T-helper 1 cell treated with Interleukin-12 subunit alpha and Interleukin-12 subunit beta and Interleukin-4 antibody, amounts not matched to agents 30 ng/mL and 1 ng/mL, for 36 hours (primary cell): ENCODE measurements around the gene SLC49A4. TPM values are rescaled to one million over a fixed set of nuclear protein-coding genes. Genes with fewer than 3 reads are reported as not detected.

Experiments used
- intact Hi-C: fragments of 100-400 bp; cut with micrococcal nuclease; formaldehyde crosslinking; loops from one replicate; pipeline ENCODE4 v1.15.1; 2024
- total RNA-seq: library from RNA; stranded (reverse); gene quantifications from 2 replicates; pipeline ENCODE4 v1.2.3, GENCODE V29; 2022

SLC49A4 gene
- total RNA-seq, 1 donor from 2014 or later = 3.4 TPM

GRCh38 chr3:122926322-122926721, 131.5 kb downstream of the SLC49A4 start:
- intact Hi-C loops = no loop called here

DNA sequence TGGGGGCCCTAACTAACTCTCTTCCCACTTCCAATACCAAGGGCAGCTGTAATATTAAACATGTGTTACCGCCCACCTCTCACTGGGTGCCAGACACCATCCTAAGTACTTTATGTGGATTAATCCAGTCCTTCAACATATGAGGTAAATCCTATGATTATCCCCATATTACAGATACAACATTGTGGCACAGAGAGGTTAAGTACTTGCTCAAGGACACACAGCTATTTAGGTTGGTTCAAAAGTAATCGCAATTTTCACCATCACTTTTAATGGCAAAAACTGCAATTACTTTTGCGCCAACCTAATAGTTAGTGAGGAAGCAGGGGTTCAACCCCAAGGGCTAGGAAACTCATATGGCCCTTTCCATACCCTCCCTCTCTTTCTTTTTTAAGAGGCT, 131.9 kb downstream of the SLC49A4 start:
- intact Hi-C loops = no loop called here

DNA sequence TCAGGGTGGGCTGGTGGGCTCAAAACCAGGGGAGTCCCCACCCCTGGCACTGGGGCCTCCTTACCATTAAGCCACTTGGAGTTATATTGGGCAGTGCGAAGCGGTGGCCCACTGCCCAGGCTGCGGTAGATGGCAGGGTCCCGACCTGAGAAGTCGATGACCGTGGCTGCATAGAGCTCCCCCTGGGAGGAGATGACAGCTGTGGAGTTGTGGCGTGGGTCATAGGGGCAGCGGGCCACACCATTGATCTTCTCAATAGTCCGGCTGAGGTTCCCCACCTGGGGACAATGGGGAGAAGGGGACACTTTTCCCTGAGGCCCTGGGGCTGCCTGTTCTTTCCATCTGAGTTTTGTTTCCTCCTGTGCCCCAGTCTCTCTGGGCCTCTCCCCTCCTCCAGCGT, 132.9 kb downstream of the SLC49A4 start:
- intact Hi-C loops = no loop called here

DNA sequence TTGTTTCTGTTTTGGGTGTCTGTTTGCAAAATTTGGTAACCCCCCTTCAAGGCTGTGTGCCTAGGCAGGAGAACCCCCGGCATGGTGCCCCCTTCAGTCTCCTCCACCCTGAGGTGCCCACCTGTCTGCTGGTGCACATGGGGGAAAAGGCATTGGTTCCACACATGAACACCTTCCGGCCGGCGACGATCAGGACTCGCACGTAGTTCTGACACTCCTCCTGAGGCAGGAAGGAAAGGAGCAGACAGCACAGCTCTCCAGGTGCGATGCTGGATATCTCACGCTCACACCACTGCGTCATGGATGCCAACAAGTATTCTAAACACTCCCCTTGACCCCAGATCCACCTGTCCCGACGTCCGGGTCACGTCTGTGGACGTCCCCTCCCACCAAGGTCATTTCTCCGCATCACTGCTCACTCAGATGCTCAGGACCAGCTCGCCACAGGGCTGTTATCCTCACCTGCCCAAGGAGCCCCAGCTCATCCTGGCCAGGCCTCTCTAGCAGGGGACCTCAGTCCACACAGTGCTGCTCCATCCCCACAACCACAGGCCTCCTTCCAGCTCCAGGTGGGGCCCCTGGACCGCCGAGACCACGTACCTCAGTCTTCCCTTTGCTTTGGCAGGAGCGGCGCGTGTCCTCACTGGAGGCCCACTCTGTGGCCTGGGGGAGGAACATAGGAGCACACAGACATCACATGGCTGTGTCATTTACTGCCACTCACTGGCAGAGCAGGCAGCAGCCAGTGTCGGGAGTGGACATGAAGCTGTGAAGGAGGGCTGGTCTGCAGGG, 133.7 kb downstream of the SLC49A4 start:
- intact Hi-C loops = no loop called here

DNA sequence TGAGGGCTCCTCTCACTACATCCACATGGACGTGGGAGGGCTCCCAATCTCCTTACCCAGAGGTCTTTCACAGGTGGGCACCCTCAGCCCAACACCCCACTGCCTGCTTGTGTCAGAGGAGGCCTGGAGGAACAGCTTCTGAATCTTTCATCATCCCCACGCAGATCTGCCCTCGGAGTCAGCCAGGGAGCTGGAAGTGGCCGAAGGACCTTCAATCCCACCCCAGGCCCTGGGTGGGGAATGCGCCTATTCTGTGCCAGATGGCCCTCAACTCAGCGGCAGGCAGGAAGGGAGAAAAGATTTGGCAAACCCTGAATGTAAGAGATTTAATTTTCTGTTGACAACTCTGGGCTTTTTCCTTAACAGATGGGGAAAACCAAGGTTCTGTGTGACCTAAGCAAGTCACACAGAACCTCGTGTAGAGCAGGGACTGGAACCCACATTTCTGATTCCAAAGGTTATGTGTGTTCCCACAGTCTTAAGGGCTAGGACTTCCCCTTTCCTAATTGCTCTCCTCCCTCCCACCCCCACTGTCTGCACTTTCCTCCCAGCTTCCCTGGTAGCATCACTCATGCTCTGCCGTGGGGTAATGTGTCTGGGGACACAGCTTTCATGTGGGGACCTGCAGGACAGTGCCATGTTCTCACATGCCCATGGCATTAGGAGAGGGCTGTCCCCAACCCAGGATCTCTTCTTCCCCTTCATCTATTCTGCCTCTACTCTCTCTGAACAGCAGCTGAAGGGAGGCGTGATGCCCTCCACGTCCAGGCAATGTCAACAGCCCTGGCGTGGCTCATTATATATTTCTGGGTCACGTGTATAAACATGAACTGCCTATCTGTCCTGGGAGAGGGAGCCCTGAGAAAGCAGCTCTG, 134.6 kb downstream of the SLC49A4 start:
- intact Hi-C loops = no loop called here

DNA sequence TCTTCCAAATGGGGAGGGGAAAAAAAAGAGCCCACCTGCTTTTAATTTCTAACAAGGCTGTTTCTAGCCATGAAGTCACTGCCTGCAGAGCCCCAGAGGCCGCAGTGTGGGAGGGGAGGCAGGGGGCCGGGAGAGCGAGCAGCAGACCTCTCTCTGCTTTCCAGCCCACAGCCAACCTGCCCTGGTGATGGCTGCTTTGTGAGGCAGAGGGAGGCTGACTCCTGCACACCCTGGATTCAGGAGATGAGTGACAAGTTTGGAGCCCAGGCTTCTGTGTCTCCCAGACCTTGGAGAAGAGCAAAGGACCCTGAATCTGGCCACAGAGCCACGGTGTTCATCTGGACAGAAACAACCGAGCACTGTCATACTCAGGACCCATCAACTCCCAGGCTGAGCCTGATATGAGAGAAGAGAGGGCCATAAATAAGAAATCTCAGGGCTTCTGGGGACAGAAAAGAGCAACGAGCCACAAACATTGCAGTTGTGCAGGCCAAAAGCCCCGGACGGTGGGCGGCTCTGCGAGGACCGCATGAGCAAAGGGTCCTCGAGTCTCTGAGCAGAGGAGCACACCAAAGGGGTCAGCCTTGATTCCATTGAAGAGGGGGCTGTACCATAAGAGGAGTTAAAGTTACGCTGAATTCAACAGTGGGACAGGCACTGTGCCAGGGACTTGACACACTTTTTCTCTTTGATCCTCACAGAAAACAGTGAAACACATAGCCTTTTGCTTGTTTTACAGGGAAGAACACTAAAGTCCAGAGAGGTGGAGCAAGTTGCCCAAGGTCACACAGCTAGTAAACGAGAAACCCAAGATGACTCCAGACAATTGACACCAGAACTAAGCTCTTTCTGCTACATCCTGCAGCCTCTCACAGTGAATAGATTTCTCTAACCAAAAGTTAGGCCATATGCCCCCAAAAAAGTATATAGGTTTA, 135.5 kb downstream of the SLC49A4 start:
- intact Hi-C loops = no loop called here

Other genes starting within 250 kb of the SLC49A4 start
- gene PARP9, start 230.8 kb upstream of the SLC49A4 start, total RNA-seq = 142 and 152 TPM in 2 replicates
- 154 and 160 TPM in 2 replicates for gene DTX3L, start 230.7 kb upstream of the SLC49A4 start, total RNA-seq
- gene PARP15, start 217.4 kb upstream of the SLC49A4 start, total RNA-seq = 43.2 and 43.5 TPM in 2 replicates
- 148 and 152 TPM in 2 replicates for gene PARP14, start 114.2 kb upstream of the SLC49A4 start, total RNA-seq
- gene HSPBAP1, start 1.2 kb upstream of the SLC49A4 start, total RNA-seq = 7.3 and 7.5 TPM in 2 replicates
- not detected in 2 replicates for gene SEMA5B, start 232.7 kb downstream of the SLC49A4 start, total RNA-seq